Stimulated activated CD8-positive, alpha-beta memory T cell treated with anti-CD3 and anti-CD28 coated beads, Interleukin-15, amount 100 ng/mL, for 1 hour (primary cell): ENCODE results near the gene GMDS.

Experiments used
- DNase-seq: peaks from one replicate; pipeline ENCODE4 v3.0.0-alpha.2; 2020; ENCODE audit warnings: low read depth

Gene GMDS

DNA sequence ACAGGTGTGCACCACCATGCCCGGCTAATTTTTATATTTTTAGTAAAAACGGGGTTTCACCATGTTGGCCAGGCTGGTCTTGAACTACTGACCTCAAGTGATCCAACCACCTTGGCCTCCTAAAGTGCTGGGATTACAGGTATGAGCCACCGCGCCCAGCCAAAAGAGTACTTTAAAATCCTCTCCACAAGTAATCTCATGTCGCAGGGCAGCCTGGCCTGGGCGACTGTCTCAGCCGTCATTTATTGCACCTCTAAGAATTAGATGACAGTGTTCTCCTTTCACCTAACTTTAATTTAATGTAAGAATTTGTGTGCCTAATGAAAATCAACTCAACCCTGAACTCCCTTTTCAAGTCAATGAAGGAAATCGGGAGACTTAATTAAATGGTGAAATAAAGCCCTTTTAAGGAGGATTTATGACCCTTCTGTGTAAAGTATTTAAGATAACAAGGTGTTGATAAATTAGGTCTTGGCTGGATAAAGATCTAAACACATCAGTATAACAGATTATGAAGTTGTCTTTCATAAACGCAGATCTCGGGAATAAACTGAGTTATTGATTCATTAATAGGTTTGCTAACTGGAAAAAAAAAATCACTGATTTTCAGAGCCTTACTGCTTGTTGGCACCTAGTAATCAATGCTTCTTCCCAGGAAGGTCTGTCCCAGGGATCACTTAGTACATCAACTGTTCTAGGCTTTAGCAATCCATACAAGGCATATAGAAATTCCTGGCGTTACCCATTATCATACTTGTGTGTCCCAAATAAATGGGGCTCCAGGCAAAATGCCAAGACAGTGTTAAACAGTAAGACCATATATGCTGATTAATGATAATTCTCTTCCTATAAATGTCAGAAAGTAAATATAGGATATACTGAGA is 209.3 kb downstream of the GMDS start:
- no peak for DNase-seq

- no peak for DNase-seq
These were observed 210.4 kb downstream of the GMDS start for GRCh38 chr6:2035046-2035445.

- no peak for DNase-seq
These were observed 211.1 kb downstream of the GMDS start for GRCh38 chr6:2034256-2034655.

GRCh38 chr6:2033544-2033943 is 211.9 kb downstream of the GMDS start:
- no peak for DNase-seq

GRCh38 chr6:2030682-2031244 is 214.6 kb downstream of the GMDS start:
- DNase-seq = no peak

DNA sequence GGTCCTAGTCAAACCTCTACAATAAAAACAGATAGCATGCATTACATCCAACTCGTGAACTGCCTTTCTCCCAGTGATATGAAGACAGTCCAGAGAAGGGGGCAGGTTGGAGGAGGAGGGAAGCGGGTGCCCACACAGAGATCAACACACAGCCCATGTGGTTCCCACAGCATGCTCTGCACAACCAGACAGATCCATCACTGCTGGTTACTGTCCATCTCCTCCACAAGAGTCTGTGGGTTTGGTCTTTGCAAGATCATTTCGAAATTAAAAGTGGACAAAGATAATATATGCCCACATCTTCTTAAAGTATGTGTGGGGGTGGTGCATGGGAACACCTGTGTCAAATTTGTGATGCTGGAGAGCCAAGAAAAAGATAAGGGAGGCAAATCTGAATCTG is 215.5 kb downstream of the GMDS start:
- no peak for DNase-seq

DNA sequence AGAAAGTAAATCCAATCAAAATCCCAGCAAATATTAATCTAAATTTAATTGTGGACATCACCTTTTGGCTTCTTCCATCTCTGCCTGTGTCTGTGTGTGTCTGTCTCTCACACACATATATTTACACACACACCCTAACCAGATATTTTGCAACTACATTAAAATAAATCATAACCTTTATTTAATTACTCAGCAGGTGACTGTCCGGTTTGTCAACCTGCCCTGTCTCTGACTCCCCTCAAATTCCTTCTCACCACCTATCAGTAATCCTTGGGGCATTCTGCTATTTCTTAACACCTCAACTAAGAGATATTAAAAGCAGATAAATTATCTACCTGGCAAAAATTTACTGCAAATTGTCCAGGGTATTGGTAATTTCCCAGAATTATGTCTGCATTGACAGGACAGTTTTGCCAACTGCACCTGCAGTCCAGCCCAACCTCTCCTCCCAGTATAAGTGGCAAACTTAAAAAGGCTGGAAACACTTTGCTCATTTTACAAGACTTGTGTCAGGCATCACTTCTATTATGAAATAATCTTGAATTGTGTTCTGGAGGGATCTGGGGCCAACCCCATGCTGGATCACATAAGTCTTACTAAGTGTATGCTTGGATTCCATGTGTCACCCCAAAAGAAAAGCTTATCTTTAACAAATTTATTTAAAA is 216.1 kb downstream of the GMDS start:
- no peak for DNase-seq

DNA sequence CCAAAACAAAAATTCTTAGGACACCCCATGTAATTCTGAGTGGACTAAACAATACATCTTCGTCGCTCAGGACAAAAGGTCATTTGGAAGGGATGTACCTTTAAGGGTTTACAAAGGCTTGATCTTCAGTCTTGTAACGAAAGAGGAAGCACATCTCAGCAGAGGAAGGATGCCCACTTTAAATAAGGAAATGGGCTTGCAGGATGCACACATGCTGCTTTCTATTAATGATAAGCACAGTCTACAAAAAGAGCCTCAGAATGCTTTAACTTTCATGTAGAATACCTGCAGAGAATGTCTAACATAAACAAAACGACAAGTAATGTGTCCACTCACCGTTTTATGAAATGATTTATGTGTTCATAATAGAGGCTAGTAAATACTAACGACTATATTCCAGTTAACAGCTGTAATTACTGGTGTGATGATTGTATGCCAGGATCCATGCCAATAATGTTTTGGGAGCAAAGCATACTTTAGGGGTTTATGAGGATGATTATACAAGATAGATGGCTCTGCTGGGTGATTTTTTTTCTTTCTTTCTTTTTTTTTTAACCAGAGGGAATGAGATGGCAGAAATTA is 216.9 kb downstream of the GMDS start:
- no peak for DNase-seq

DNA sequence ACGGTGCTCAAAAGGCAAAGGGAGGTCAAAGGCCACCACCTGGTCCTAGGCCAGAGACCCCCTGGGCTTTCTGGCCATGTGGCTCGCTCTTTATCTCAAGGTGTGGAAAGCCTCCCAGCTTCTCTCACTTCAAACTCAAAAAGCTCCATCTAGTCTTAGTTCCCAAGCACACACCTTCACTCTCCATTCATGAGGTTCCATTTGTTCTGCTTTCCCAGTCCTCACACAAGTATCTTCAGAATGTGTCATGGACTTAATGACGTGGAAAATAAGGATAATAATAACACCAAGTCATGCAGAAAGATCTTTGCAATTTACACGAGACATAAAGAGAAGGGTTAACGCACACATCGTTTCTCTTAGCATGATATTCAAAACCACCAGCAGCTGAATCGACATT is 219.3 kb downstream of the GMDS start:
- DNase-seq = no peak

GRCh38 chr6:2021713-2022125 is 223.7 kb downstream of the GMDS start:
- DNase-seq = no peak

DNA sequence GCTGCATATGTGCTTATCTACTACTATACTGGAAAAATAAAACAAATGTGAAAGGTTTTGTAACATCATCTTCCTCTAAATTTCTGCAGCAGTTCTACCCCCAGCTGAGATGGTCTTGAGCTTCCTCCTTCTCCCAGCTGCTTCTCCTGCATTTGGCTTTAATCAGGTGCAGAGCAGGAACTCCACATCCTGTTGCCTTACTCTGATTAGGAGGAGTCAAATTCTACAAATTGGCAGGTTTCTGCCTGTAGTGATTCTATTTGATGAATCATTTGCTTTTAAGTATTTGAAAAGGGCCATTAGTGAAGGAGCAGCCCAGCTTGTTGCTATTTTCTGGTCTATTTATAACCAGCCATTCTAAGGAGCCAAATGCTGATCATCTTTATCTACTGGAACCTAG is 224.5 kb downstream of the GMDS start:
- DNase-seq = no peak

- DNase-seq = no peak
These were observed 226.4 kb downstream of the GMDS start for GRCh38 chr6:2019051-2019450.

- DNase-seq = no peak
These were observed 229.4 kb downstream of the GMDS start for GRCh38 chr6:2016040-2016439.

GRCh38 chr6:2008383-2008976 is 236.9 kb downstream of the GMDS start:
- no peak for DNase-seq

DNA sequence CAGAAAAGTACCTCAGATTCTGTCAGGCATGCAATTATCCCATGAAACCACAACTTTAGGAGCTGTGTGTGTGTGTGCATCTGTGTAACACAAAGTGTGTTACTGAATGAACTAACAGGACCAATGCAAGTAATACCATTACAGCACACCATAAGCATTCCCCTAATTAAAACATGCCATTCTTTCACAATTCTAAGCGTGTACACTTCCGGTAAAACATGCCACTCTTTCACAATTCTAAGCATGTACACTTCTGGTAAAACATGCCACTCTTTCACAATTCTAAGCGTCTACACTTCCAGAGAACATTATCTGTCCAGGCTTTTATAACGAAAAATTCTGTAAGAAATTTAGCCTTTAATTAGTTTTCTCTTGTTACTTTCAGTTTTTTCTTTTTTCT is 238.2 kb downstream of the GMDS start:
- DNase-seq = no peak

GRCh38 chr6:2004888-2005287 is 240.5 kb downstream of the GMDS start:
- no peak for DNase-seq

DNA sequence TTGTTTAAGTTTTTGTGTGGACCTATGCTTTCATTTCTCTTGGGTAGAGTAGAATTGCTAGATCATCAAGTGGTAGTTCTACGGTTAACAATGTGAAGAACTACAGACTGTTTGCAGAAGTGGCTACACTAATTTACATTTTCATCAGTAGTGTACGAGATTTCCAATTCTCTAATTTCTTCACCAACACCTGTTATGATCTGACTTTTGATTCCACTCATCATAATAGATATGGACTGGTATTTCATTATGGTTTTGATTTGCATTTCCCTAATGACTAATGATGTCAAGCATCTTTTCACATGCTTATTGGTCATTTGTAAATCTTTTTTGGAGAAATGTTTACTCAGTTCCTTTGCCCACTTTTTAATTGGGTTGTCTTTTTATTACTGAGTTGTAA is 244.4 kb downstream of the GMDS start:
- no peak for DNase-seq

- DNase-seq = no peak
These were observed 247.7 kb downstream of the GMDS start for GRCh38 chr6:1997702-1998101.

GRCh38 chr6:1995636-1996035 is 249.8 kb downstream of the GMDS start:
- no peak for DNase-seq

GRCh38 chr6:1993042-1993441 is 252.4 kb downstream of the GMDS start:
- DNase-seq = no peak

GRCh38 chr6:1991332-1991878 is 254.0 kb downstream of the GMDS start:
- no peak for DNase-seq

DNA sequence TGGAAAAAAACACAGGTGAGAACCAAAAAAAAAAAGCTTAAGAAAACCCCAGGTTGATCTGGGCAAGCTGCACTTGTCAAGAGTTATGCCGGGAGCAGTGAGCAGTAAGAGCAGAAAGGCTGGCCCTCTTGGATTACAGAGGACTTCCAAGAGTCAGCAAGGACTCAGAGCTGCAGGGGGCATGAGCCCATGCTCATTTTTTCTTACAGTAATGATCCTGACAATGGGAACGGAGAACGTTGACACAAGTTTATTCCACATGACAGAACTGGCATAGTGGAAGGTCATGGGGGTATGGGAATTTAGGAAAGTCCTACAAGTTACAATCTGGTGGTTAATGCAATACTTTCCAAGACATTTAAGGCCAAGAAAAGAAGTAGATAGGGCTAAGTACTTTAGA is 256.6 kb downstream of the GMDS start:
- no peak for DNase-seq
